T-helper 2 cell treated with Interferon-gamma antibody and Interleukin-4, amounts not matched to agents 5 μg/mL and 100 μg/mL, for 36 hours (primary cell): ENCODE results near the gene EFHD2.
A peak's percentile ranks its signal among the peaks of the same experiment; 100 is the strongest.
"Not testable (repeated sequence)": the region's sequence is repeated elsewhere in the genome, so short reads cannot be mapped to it uniquely, and the experiment has no call there.

ENCODE experiments used
- DNase-seq: peaks from one replicate; pipeline ENCODE4 v3.0.0; 2021; ENCODE audit warnings: low spot score
- H3K27ac Mint-ChIP-seq: one replicate; pipeline ENCODE4 v1.8.0; 2021; ENCODE audit warnings: mild to moderate bottlenecking, mixed read lengths
- H3K27me3 Mint-ChIP-seq: one replicate; pipeline ENCODE4 v1.8.0; 2021; ENCODE audit warnings: low read depth, mixed read lengths
- H3K36me3 Mint-ChIP-seq: one replicate; pipeline ENCODE4 v1.8.0; 2021; ENCODE audit warnings: low read depth, mixed read lengths
- H3K4me1 Mint-ChIP-seq: one replicate; pipeline ENCODE4 v1.8.0; 2021; ENCODE audit warnings: low read depth, mixed read lengths
- H3K4me3 Mint-ChIP-seq: one replicate; pipeline ENCODE4 v1.8.0; 2022; ENCODE audit warnings: mild to moderate bottlenecking, moderate library complexity, mixed read lengths
- H3K9me3 Mint-ChIP-seq: one replicate; pipeline ENCODE4 v1.8.0; 2021; ENCODE audit warnings: mixed read lengths

EFHD2 gene, protein sequence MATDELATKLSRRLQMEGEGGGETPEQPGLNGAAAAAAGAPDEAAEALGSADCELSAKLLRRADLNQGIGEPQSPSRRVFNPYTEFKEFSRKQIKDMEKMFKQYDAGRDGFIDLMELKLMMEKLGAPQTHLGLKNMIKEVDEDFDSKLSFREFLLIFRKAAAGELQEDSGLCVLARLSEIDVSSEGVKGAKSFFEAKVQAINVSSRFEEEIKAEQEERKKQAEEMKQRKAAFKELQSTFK

DNA sequence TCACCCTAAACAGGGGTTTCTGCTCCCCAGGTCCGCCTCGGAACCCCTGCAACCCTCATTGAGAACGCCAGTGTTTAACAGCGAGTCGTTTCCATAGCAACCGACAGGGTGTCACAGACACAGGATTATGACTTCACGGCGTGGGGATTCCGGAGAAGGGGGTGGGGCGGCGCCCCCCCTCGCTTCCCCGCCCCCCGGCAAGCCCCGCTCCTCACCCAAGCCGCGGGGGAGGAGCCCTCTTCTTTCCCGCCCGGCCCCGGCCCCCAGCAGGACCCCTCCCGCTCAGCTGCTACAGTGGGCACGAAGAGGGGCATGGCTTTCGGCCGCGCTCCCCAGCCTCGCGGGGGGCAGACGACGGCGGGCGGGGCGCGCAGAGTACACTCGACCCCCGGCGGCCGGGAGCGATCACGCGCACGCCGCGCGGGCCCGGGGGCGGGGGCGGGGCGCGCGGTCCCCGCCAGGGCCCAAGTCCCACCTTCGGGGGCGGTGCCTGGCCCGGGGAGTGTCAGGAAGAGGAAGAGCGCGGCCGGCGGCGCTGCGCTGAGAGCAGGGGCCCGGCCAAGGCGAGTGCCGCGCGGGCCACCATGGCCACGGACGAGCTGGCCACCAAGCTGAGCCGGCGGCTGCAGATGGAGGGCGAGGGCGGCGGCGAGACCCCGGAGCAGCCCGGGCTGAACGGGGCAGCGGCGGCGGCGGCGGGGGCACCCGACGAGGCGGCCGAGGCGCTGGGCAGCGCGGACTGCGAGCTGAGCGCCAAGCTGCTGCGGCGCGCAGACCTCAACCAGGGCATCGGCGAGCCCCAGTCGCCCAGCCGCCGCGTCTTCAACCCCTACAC is at the start of gene EFHD2:
Gene EFHD2, plus strand, starts transcription at position 501 of the 835 bp plus-strand sequence. Its CDS starts 84 bp downstream, at position 585.
- Mint-ChIP-seq H3K9me3 (no peaks in the 10 kb centered on the region), H3K4me3 (peak within 1 kb of the TSS; percentile 95), H3K27me3 (peaks cover 36% of the 10 kb centered on the region), H3K36me3 (peaks cover 26% of the 10 kb centered on the region), H3K27ac (peak within 1 kb of the TSS; percentile 93), H3K4me1 (peaks cover 32% of the 10 kb centered on the region)
- peak; percentile 84 for DNase-seq

DNA sequence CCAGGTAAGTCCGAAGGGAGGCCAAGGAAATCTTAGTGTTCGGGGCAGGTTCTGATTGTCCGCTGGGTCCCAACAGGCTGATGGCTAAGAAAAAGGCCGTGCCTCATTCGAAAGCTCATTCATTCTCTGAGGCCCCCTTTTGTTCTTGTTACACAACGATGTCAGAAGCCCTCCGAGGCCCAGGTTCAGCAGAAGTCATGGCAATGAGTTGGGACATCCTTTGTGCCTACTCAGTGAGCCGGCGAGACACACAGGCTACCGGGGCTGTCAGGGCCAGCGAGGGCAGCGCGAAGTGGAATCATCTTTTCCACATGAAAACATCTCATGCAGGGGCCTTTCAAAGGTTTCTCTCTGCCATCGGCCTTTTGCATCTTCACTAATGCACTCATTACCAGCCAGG is 49.0 kb upstream of the EFHD2 start:
- H3K27me3 Mint-ChIP-seq: peaks cover 13% of the 10 kb centered on the region
- no peak overlapping the region for H3K27ac Mint-ChIP-seq
- H3K4me1 Mint-ChIP-seq: peaks cover 4% of the 10 kb centered on the region
- H3K4me3 Mint-ChIP-seq: no peak overlapping the region
- no peaks in the 10 kb centered on the region for H3K9me3 Mint-ChIP-seq
- no peaks in the 10 kb centered on the region for H3K36me3 Mint-ChIP-seq
- DNase-seq: no peak

DNA sequence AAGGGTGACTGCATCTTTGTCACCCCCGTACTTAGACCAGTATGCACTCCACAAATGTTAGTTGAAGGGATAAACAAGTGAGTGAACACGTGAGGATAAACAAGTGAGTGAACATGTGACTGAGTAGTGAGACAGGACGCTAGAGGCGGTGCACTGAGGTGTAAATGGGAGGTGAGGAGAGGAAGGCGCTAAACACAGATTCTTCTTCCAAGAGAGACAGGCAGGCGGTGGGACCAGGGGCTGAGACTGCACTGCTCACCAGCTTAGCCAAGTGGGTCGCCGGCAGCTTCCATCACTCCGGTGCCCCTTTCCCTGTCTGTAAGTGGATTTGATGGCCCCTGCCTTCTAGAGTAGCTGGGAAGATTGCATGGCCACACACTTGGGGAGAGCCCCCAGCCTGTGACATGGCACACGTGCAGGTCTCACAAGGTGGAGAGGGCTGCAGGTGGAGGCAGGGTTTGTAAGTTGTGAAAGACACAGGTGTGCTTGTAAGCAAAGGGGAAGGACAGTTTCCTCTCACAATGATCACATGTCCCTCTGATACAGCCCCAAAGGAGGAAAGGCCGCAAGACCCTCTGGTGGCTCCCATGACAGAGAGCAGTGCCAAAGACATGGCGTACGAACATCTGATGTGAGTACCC is 47.5 kb upstream of the EFHD2 start:
- Mint-ChIP-seq H3K27me3 (peaks cover 16% of the 10 kb centered on the region), H3K27ac (no peak overlapping the region), H3K4me1 (no peaks in the 10 kb centered on the region), H3K4me3 (no peak overlapping the region), H3K36me3 (no peaks in the 10 kb centered on the region), H3K9me3 (no peaks in the 10 kb centered on the region)
- DNase-seq: no peak

DNA sequence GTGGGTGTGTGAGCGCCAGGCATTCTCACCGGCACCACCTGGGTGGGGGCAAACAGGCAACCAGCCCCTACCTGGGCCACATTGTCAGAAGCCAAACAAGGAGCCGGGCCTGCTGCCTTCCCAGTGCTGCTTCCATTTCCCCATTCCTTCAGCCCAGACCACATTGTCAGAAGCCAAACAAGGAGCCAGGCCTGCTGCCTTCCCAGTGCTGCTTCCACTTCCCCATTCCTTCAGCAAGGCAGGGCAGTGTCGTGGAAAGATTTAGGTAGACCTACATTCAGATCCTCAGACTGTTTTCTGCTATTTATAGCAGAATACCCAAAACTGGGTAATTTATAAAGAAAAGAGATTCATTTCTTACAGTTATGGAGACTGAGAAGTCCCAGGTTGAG is 47.0 kb upstream of the EFHD2 start:
- Mint-ChIP-seq H3K27ac (no peak overlapping the region), H3K4me1 (no peaks in the 10 kb centered on the region), H3K4me3 (no peak overlapping the region), H3K36me3 (no peaks in the 10 kb centered on the region), H3K27me3 (peaks cover 16% of the 10 kb centered on the region), H3K9me3 (no peaks in the 10 kb centered on the region)
- no peak for DNase-seq

GRCh38 chr1:15364740-15365139 is 44.9 kb upstream of the EFHD2 start:
- Mint-ChIP-seq H3K27ac (no peak overlapping the region), H3K9me3 (no peaks in the 10 kb centered on the region), H3K4me3 (no peak overlapping the region), H3K36me3 (no peaks in the 10 kb centered on the region), H3K4me1 (no peaks in the 10 kb centered on the region), H3K27me3 (peaks cover 12% of the 10 kb centered on the region)
- no peak for DNase-seq

DNA sequence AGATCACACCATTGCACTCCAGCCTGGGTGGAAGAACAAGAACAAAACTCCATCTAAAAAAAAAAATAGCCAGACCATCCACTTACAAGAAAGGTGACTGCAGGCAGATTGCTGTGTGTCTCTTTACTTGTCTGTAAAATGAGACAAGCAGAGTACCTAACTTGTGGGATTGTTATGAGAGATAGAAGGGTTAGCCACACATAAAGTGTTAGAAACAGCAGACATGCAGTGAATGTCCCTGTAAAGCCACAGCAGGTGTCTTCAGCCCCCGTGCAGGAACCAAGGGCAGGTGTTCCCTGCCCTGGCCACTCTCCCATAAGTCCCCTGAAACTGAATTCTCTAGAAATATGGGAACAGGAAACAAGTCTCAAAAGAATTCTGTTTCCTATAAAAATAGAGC is 40.8 kb upstream of the EFHD2 start:
- H3K36me3 Mint-ChIP-seq: no peaks in the 10 kb centered on the region
- DNase-seq: no peak
- no peak overlapping the region for H3K27ac Mint-ChIP-seq
- no peaks in the 10 kb centered on the region for H3K4me1 Mint-ChIP-seq
- no peak overlapping the region for H3K4me3 Mint-ChIP-seq
- H3K9me3 Mint-ChIP-seq: no peaks in the 10 kb centered on the region
- H3K27me3 Mint-ChIP-seq: peaks cover 16% of the 10 kb centered on the region

GRCh38 chr1:15370268-15370667 is 39.4 kb upstream of the EFHD2 start:
- Mint-ChIP-seq H3K9me3 (no peaks in the 10 kb centered on the region), H3K4me1 (no peaks in the 10 kb centered on the region), H3K36me3 (no peaks in the 10 kb centered on the region), H3K27ac (no peak overlapping the region), H3K4me3 (no peak overlapping the region), H3K27me3 (peaks cover 10% of the 10 kb centered on the region)
- DNase-seq: no peak

DNA sequence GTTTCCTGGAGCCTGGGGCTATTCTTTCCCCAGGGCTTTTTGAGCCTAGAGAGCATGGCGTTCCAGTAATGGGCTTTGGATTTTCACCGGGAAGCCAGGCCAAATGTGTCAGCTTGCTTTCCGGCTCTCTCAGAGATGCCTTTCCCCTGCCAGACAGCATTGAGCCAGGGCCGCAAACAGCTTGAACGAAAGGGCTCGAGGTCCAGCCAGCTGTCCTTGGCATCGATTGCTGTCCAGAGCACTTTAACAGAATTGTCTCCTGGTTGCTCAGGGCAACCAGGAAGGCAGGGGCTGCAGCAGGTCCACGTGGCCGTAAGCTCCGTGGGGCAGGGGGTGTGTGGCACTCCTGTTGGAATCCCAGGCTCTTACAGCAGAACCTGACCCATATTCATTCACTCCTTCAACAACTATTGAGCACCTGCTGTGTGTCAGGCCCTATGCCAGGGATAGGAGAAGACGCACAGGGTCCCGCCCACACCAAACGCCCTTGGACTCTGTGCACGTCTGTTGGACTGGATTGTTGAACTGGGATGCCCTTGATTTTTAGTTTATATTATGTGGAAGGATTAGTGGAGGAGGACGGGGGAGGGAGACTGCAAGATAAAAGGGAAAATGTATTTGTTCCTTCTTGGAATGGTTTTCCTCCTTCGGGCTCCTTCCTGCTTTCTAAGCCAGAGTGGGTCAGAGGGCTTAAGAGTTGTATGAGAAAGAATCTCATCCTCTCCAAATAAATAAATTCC is 38.7 kb upstream of the EFHD2 start:
- no peak for DNase-seq
- no peaks in the 10 kb centered on the region for H3K9me3 Mint-ChIP-seq
- H3K4me3 Mint-ChIP-seq: no peak overlapping the region
- H3K27ac Mint-ChIP-seq: no peak overlapping the region
- H3K27me3 Mint-ChIP-seq: peaks cover 10% of the 10 kb centered on the region
- no peaks in the 10 kb centered on the region for H3K4me1 Mint-ChIP-seq
- no peaks in the 10 kb centered on the region for H3K36me3 Mint-ChIP-seq

DNA sequence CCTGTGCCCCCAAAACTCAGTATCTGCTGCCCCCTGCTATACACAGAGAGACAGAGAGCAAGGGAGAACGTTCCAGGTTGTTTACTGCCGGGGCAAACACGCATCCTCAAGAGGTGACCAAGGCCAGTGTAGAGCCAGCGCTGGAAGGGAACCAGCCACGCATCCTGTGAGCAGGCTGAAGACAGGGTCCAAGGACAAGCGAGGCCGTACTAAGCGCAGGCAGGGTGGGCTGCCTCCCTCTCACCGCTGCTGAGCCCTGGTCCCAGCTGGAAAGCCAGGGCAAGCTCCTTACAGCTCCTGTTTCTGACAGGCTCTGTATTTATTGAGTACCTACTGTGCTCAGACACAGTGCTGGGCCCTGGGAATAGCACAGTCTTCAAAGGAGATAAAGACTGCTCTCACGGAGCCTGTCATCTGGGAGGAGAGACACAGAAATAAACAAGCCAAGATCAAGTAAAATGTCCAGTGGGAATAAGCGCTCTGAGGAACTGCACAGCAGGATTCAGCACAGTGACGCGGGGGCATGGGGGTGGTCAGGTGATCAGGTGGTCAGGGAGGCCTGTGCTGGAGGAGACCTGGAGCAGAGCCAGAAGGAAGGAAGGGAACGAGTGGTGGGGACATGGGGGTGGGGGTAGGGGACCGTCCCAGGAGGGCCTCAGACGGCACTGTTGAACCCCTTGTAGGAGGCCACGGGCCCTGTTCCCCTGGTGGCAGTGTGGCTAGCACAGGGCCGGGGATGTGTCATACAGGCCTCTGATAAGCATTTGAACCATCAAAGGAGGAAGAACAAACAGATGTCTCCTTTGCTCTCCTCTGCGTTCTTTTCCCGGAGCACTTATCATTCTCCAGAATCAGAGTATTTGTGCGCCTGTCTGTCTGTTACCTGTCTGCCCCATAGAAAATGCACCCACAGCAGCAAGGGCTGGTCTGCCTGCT is 37.8 kb upstream of the EFHD2 start:
- no peaks in the 10 kb centered on the region for H3K9me3 Mint-ChIP-seq
- DNase-seq: no peak
- H3K4me3 Mint-ChIP-seq: no peak overlapping the region
- H3K4me1 Mint-ChIP-seq: no peaks in the 10 kb centered on the region
- peaks cover 10% of the 10 kb centered on the region for H3K27me3 Mint-ChIP-seq
- H3K27ac Mint-ChIP-seq: no peak overlapping the region
- no peaks in the 10 kb centered on the region for H3K36me3 Mint-ChIP-seq

DNA sequence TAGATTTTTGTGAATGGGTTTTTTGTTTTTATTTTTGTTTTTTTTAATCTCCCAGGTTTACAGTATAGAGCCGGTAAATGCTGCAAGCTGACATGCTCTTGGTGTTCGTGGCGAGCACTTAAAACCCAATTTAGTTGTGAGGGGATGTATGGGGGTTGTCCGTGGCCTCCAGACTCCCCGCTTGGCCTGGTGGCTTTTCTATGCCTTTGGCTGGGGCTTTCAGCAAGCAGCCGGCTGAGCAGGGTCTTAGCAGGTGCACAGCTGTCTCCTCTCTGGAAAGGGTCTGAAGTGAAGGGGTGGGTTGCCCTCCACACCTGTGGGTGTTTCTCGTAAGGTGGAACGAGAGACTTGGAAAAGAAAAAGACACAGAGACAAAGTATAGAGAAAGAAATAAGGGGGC is 31.0 kb upstream of the EFHD2 start:
- DNase-seq: no peak
- Mint-ChIP-seq H3K9me3 (no peaks in the 10 kb centered on the region), H3K4me1 (no peaks in the 10 kb centered on the region), H3K27ac (no peak overlapping the region), H3K27me3 (peaks cover 22% of the 10 kb centered on the region), H3K4me3 (no peak overlapping the region), H3K36me3 (no peaks in the 10 kb centered on the region)

GRCh38 chr1:15379151-15379550 is 30.5 kb upstream of the EFHD2 start:
- not testable (repeated sequence) for DNase-seq, H3K4me3 Mint-ChIP-seq, H3K4me1 Mint-ChIP-seq, H3K9me3 Mint-ChIP-seq, H3K27ac Mint-ChIP-seq, H3K36me3 Mint-ChIP-seq
- peaks cover 22% of the 10 kb centered on the region for H3K27me3 Mint-ChIP-seq

DNA sequence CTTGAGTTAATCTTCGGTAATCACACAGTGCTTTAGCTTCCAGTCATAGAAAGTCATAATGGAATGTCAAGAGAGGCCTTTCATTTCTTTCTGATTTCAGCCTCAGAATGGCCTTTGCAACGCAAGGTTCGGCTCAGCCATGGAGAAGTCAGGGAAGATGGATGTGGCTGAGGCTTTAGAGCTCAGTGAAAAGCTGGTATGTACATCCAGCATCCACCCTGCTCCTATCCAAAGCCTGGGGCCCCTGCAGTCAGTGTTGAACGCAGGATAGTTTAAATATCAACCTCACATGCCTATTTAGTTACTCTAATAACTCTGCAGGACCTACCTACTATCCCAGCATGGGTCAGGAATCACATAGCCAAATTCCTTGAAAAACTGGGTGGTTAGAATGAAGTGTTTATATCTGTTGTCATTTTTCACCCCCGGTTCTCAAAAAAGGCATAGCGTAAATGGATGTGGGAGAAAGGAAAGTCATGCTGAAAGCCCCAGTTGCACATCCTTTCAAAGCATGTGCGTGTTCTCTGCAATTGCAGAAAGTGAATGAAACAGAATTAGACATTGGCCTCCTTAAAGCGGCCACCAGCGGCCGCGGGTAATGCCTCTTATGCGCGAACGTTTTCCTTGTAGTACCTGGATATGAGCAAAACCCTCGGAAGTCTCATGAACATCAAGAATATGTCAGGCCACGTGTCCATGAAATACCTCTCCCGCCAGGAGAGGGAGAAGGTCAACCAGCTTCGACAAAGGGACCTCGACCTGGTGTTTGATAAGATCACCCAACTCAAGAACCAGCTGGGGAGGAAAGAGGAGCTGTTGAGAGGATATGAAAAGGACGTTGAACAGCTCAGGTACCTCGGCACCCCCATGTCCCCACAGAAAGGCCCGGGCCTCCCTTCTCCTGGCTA is 28.8 kb upstream of the EFHD2 start:
- Mint-ChIP-seq H3K4me3 (no peak overlapping the region), H3K4me1 (peaks cover 5% of the 10 kb centered on the region), H3K27ac (no peak overlapping the region), H3K36me3 (no peaks in the 10 kb centered on the region), H3K27me3 (peaks cover 30% of the 10 kb centered on the region), H3K9me3 (no peaks in the 10 kb centered on the region)
- no peak for DNase-seq
